GM12878 (cell line): Measurements from ENCODE around the gene SNX15. TPM values are rescaled to one million over a fixed set of nuclear protein-coding genes. Genes with fewer than 3 reads are reported as not detected.

Experiments used
- ATAC-seq: fragments of 200-7000 bp; cut with Tn5 transposase; 3 replicates; pipeline ENCODE4 v1.9.1; 2020; ENCODE audit warnings: mild to moderate bottlenecking, moderate library complexity
- BruUV-seq: library from RNA; stranded (reverse); fragments of 400-500 nt; replicated peaks from 2 replicates; lab custom pipeline; 2021; lab: Mats Ljungman, UMichigan
- CTCF ChIA-PET: fragments of 300-600 bp; sonication (Branson Sonifier 250); formaldehyde crosslinking; extraction: SDS; loops from one replicate; lab custom pipeline; 2021; ENCODE audit warnings: inconsistent platforms; lab: Yijun Ruan, JAX
- POLR2A ChIA-PET: fragments of 350-600 bp; formaldehyde crosslinking; extraction: SDS; loops from one replicate; lab custom pipeline; 2021; ENCODE audit warnings: inconsistent platforms; lab: Charles Lee
- RAD21 ChIA-PET: fragments of 300-600 bp; sonication (Branson Sonifier 250); formaldehyde crosslinking; loops from one replicate; lab custom pipeline; 2023; ENCODE audit warnings: antibody characterized with exemption; ENCODE audit not compliant: unreplicated experiment; lab: Charles Lee
- SMC1A ChIA-PET: fragments of 300-600 bp; sonication (Branson Sonifier 250); formaldehyde crosslinking; loops from one replicate; lab custom pipeline; 2023; ENCODE audit not compliant: unreplicated experiment, uncharacterized antibody; lab: Charles Lee
- DNase-seq: peaks from one replicate; pipeline ENCODE4 v3.0.0-alpha.2; 2011; ENCODE audit warnings: low read depth, low spot score
- FAIRE-seq: peaks from 3 replicates; lab custom pipeline; 2011; peaks lifted over from hg19 to GRCh38; lab: Jason Lieb, UNC
- H2AFZ ChIP-seq: 2 replicates; pipeline ENCODE4 v1.6.0; 2011; ENCODE audit warnings: low read depth, low read length, control low read depth; ENCODE audit not compliant: control insufficient read depth
- H3K27ac ChIP-seq: 2 replicates; pipeline ENCODE4 v1.5.1; 2011; ENCODE audit warnings: control low read depth; ENCODE audit not compliant: control insufficient read depth, insufficient read depth
- H3K27me3 ChIP-seq, 2 experiments: replicated peaks in 1 of 2; 2 replicates each; pipeline versions ENCODE4 v1.6.0 to v1.6.1; 2011; ENCODE audit warnings: low read length in 1 of 2; ENCODE audit not compliant: control insufficient read depth in 2 of 2, insufficient read depth in 2 of 2
- H3K36me3 ChIP-seq, 2 experiments: 2 replicates each; pipeline ENCODE4 v1.5.1; 2011; ENCODE audit warnings: low read length in 1 of 2; ENCODE audit not compliant: control insufficient read depth in 2 of 2, insufficient read depth in 2 of 2
- H3K4me1 ChIP-seq: 2 replicates; pipeline ENCODE4 v1.6.1; 2011; ENCODE audit warnings: mild to moderate bottlenecking, low read length, moderate library complexity, mixed read lengths; ENCODE audit not compliant: control insufficient read depth, insufficient read depth
- H3K4me2 ChIP-seq: 2 replicates; pipeline ENCODE4 v1.6.0; 2011; ENCODE audit warnings: control low read depth; ENCODE audit not compliant: control insufficient read depth, insufficient read depth
- H3K4me3 ChIP-seq: fragments of 200-600 bp; sonication (generic); 2 replicates; pipeline ENCODE4 v1.5.1; 2016
- H3K79me2 ChIP-seq: 2 replicates; pipeline ENCODE4 v1.6.0; 2011; ENCODE audit warnings: low read length; ENCODE audit not compliant: control insufficient read depth, insufficient read depth
- H3K9ac ChIP-seq: 2 replicates; pipeline ENCODE4 v1.8.0; 2011; ENCODE audit warnings: low read length, control low read depth, mixed read lengths; ENCODE audit not compliant: control insufficient read depth, insufficient read depth
- H3K9me3 ChIP-seq: replicated peaks from 3 replicates; pipeline ENCODE4 v1.5.1; 2011; ENCODE audit warnings: mild to moderate bottlenecking, low read length; ENCODE audit not compliant: control insufficient read depth, insufficient read depth
- H4K20me1 ChIP-seq: 2 replicates; pipeline ENCODE4 v1.6.0; 2011; ENCODE audit not compliant: control insufficient read depth, insufficient read depth
- BCL11A ChIP-seq: IDR thresholded peaks from 2 replicates; pipeline ENCODE4 v1.6.1; 2011; ENCODE audit warnings: low read depth, low read length
- CBX3 ChIP-seq: fragments of 200-600 bp; sonication (generic); IDR thresholded peaks from 2 replicates; pipeline ENCODE4 v1.6.1; 2016; ENCODE audit warnings: low read depth, borderline replicate concordance
- CHD4 ChIP-seq: fragments of 200-600 bp; sonication (generic); IDR thresholded peaks from 2 replicates; pipeline ENCODE4 v1.6.1; 2016; ENCODE audit warnings: mild to moderate bottlenecking
- EED ChIP-seq: sonication (generic); IDR thresholded peaks from 2 replicates; pipeline ENCODE4 v1.6.1; 2016; ENCODE audit warnings: antibody characterized with exemption, low read depth
- KAT2A ChIP-seq: conservative IDR thresholded peaks from 2 replicates; pipeline ENCODE4 v1.6.1; 2011; ENCODE audit warnings: low read depth, low read length; ENCODE audit not compliant: control insufficient read depth
- NBN ChIP-seq: fragments of 450-650 bp; IDR thresholded peaks from 2 replicates; pipeline ENCODE4 v1.6.1; 2016
- NFYB ChIP-seq: IDR thresholded peaks from 2 replicates; pipeline ENCODE4 v1.6.1; 2011; ENCODE audit warnings: low read depth, mild to moderate bottlenecking, low read length, improper control_type of control experiment, moderate library complexity; ENCODE audit not compliant: insufficient read depth
- NR2C1 ChIP-seq: fragments of 450-650 bp; IDR thresholded peaks from 2 replicates; pipeline ENCODE4 v1.6.1; 2017; ENCODE audit warnings: antibody characterized with exemption, mild to moderate bottlenecking, moderate library complexity
- POLR2A ChIP-seq: IDR thresholded peaks from 2 replicates; pipeline ENCODE4 v1.6.1; 2011; ENCODE audit warnings: low read depth, mild to moderate bottlenecking, low read length
- RBBP5 ChIP-seq: fragments of 200-600 bp; sonication (generic); conservative IDR thresholded peaks from 2 replicates; pipeline ENCODE4 v1.6.1; 2016
- SMARCA5 ChIP-seq: fragments of 450-650 bp; IDR thresholded peaks from 2 replicates; pipeline ENCODE4 v1.6.1; 2017; ENCODE audit warnings: mild to moderate bottlenecking
- SUZ12 ChIP-seq: fragments of 200-600 bp; sonication (generic); IDR thresholded peaks from one replicate; pipeline ENCODE4 v1.6.1; 2018; ENCODE audit warnings: antibody characterized with exemption, mild to moderate bottlenecking; ENCODE audit not compliant: unreplicated experiment
- TCF3 ChIP-seq: IDR thresholded peaks from 2 replicates; pipeline ENCODE4 v1.6.1; 2012; ENCODE audit warnings: low read depth, mild to moderate bottlenecking, low read length, borderline replicate concordance; ENCODE audit not compliant: insufficient read depth
- ZNF217 ChIP-seq: fragments of 450-650 bp; IDR thresholded peaks from 2 replicates; pipeline ENCODE4 v1.6.1; 2017; ENCODE audit warnings: antibody characterized with exemption, mild to moderate bottlenecking
- WGBS: methylation state at CpG from one replicate; pipeline ENCODE4 v1.1.6; 2016; ENCODE audit warnings: low lambda C conversion rate; ENCODE audit not compliant: insufficient replicate concordance, insufficient coverage; ENCODE audit errors: missing lambda C conversion rate; 5-methylcytosine and 5-hydroxymethylcytosine counted together
- in situ Hi-C: fragments of 300-500 bp; cut with MboI; formaldehyde crosslinking; loops from 9 replicates; pipeline ENCODE4 v1.14.3; 2018; ENCODE audit warnings: mixed read lengths
- intact Hi-C: fragments of 100-400 bp; cut with micrococcal nuclease; formaldehyde crosslinking; loops from one replicate; pipeline ENCODE4 v1.14.2; 2022; ENCODE audit not compliant: unreplicated experiment
- polyA plus RNA-seq, 11 experiments: library from polyadenylated mRNA; depleted of rRNA in 4 of 11; unstranded in 6 of 11; stranded (reverse) in 5 of 11; fragments of >200 nt; fragmentation: Nextera tagmentation in 4 of 11; fragmentation: Illumina TruSeq in 1 of 11; extraction: Ambion mirVana in 4 of 11; extraction: Trizol in 1 of 11; gene quantifications; 1 replicate in 1 of 11; 2 replicates in 10 of 11; pipeline versions ENCODE4 v1.2.1 to v1.2.3, GENCODE V29; 2011 to 2016; ENCODE audit warnings: inconsistent platforms in 2 of 11, missing spikeins in 2 of 11, low read depth in 1 of 11
- total RNA-seq, 4 experiments: library from RNA; depleted of rRNA in 3 of 4; stranded (reverse); fragments of >200 nt in 3 of 4; fragmentation: Illumina TruSeq in 1 of 4; extraction: Trizol in 1 of 4; gene quantifications; 2 replicates each; pipeline versions ENCODE4 v1.2.1 to v1.2.3, GENCODE V29; 2013 to 2021
- TF ChIP-seq, protein P1 (sequence below): fragments of 450-650 bp; IDR thresholded peaks from 2 replicates; pipeline ENCODE4 v1.6.1; 2014; ENCODE audit warnings: mild to moderate bottlenecking

SNX15 gene
- total and polyA plus RNA-seq, 10 of the 15 experiments (the other 5 are each of a cell fraction or from before 2014, with no cell fraction given) = 2.4 to 24.0 (median 16.1) TPM

DNA sequence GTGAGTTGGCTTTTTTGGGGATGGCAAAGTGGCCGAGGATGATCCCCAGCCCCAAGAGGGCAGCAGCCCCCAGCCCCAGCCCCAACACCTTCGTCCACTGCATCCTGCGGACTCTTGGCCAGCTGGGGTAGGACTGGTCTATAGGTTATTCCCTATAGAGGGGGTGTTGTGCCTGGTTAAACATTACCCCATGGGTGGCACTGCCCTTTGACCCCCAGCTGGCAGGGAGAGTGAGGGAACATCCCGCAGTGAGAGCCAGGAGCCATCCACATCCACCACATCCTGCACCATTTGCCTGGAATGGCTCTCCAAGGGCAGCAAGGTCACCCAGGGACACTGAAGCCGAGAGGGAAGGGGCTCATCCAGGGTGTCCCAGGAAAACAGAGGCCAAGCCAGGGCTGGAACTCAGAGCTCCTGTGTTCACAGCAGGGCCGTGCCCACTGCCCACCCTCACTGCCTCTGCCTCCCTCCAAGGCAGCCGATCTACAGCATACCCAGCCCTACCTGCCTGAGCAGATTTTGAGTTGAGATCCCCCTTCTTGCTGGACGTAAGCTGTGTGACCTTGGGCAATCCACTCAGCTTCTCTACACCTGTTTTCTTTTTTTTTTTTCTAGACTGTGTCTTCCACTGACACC lies 31.3 kb downstream of the SNX15 start, which contains the start of gene NAALADL1:
NAALADL1 (minus strand) TSS at position 135 of the 636 bp plus-strand sequence; CDS start at position 103, 32 bp downstream.
- no peaks in the 10 kb centered on the region for H3K27me3 ChIP-seq
- intact Hi-C loops = no loop called here
- CTCF ChIA-PET = interaction anchor here (1.1 kb wide), 2 partner anchors 59 to 211 kb away, joined by 3 read pairs; partner anchors contain the start of gene ZNHIT2
- SMC1A ChIA-PET = no interaction called here
- POLR2A ChIA-PET = interaction anchor here (0.6 to 1.4 kb wide), 5 partner anchors 9 to 269 kb away, joined by 3 to 7 read pairs (median 3); partner anchors contain the start of gene SAC3D1
- H4K20me1 ChIP-seq = no peaks in the 10 kb centered on the region
- no peak within 1 kb of the TSS for H3K4me3 ChIP-seq
- DNase-seq (no peak), FAIRE-seq (no peak), ATAC-seq (no peak)
- no peak within 1 kb of the TSS for H3K27ac ChIP-seq
- 66% methylated on average over 8 of the region's 8 CpGs for WGBS
- in situ Hi-C loops = no loop called here
- H3K4me2 ChIP-seq = no peak within 1 kb of the TSS
- H3K9ac ChIP-seq = no peak within 1 kb of the TSS
- no peak for TF ChIP-seq NBN
- no peak for TF ChIP-seq EED
- TF ChIP-seq BCL11A = no peak
- TF ChIP-seq KAT2A = no peak
- TF ChIP-seq ZNF217 = no peak
- no peak for TF ChIP-seq TCF3
- TF ChIP-seq POLR2A = no peak
- TF ChIP-seq SMARCA5 = no peak
- TF ChIP-seq CHD4 = no peak
- no peak for TF ChIP-seq NFYB
- TF ChIP-seq SUZ12 = no peak
- TF ChIP-seq, protein P1, sequence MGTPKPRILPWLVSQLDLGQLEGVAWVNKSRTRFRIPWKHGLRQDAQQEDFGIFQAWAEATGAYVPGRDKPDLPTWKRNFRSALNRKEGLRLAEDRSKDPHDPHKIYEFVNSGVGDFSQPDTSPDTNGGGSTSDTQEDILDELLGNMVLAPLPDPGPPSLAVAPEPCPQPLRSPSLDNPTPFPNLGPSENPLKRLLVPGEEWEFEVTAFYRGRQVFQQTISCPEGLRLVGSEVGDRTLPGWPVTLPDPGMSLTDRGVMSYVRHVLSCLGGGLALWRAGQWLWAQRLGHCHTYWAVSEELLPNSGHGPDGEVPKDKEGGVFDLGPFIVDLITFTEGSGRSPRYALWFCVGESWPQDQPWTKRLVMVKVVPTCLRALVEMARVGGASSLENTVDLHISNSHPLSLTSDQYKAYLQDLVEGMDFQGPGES = no peak
- TF ChIP-seq NR2C1 = no peak
- no peak for TF ChIP-seq RBBP5
- no peak for TF ChIP-seq CBX3
- no peaks in the 10 kb centered on the region for H3K79me2 ChIP-seq
- RAD21 ChIA-PET = no interaction called here
- no peak within 1 kb of the TSS for H2AFZ ChIP-seq
- no peaks in the 10 kb centered on the region for H3K36me3 ChIP-seq
- no TSS peak for BruUV-seq
- H3K4me1 ChIP-seq = peaks cover 41% of the 10 kb centered on the region
- no peaks in the 10 kb centered on the region for H3K9me3 ChIP-seq
